HFF-Myc (cell line): ENCODE data around the gene CCDC178.

Source experiments
- DNase-seq: peaks from one replicate; pipeline ENCODE4 v3.0.0-alpha.2; 2011; ENCODE audit warnings: low read depth; ENCODE audit errors: extremely low read depth
- H3K4me3 ChIP-seq: replicated peaks from 2 replicates; pipeline ENCODE4 v1.5.1; 2011; ENCODE audit warnings: low read depth, mild to moderate bottlenecking, control low read depth, low read length
- TF ChIP-seq, protein P1 (sequence below): IDR thresholded peaks from 2 replicates; pipeline ENCODE4 v1.5.1; 2012; ENCODE audit warnings: mild to moderate bottlenecking, low read depth, low read length, control low read depth; ENCODE audit errors: missing control alignments

Gene CCDC178

DNA sequence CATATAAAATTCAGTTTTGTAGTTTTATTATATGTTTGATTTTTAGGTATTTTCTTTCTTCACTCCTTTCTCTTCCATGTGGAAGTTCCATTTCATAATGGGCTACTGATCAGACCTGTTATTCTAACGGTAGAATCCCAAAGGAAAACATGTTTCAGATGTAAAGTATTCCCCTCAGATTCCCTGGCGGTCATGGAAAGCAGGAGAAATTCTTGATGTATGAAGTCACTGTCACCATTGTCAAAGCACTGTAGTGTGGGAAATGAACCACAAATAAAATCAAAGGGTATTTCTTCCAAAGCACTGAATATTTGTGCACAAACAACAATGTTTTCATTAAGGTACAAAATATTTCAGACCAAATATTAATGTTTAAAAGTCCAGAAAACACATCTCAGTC is 430.4 kb downstream of the CCDC178 start:
- no peak for DNase-seq
- TF ChIP-seq, protein P1, sequence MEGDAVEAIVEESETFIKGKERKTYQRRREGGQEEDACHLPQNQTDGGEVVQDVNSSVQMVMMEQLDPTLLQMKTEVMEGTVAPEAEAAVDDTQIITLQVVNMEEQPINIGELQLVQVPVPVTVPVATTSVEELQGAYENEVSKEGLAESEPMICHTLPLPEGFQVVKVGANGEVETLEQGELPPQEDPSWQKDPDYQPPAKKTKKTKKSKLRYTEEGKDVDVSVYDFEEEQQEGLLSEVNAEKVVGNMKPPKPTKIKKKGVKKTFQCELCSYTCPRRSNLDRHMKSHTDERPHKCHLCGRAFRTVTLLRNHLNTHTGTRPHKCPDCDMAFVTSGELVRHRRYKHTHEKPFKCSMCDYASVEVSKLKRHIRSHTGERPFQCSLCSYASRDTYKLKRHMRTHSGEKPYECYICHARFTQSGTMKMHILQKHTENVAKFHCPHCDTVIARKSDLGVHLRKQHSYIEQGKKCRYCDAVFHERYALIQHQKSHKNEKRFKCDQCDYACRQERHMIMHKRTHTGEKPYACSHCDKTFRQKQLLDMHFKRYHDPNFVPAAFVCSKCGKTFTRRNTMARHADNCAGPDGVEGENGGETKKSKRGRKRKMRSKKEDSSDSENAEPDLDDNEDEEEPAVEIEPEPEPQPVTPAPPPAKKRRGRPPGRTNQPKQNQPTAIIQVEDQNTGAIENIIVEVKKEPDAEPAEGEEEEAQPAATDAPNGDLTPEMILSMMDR, result no peak
- H3K4me3 ChIP-seq, result no peak overlapping the region

DNA sequence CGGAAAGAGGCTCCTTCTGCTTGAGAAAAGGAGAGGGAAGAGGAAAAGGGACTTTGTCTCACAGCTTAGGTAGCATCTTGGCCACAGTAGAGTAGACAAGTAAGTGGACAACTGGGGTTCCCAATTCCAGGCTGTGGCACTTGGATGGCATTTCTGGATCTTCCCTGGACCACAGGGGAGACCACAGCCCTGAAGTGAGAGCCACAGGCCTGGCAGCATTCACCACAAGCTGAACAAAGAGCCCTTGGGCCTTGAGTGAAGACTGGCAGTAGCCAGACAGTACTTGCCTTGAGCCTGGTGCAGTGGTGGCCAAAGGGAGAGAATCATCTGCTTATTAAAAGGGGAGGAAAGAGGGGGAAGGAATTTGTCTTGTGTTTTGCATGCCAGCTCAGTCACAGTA is 441.6 kb downstream of the CCDC178 start:
- no peak overlapping the region for H3K4me3 ChIP-seq
- DNase-seq, result no peak
- TF ChIP-seq, protein P1, result no peak

DNA sequence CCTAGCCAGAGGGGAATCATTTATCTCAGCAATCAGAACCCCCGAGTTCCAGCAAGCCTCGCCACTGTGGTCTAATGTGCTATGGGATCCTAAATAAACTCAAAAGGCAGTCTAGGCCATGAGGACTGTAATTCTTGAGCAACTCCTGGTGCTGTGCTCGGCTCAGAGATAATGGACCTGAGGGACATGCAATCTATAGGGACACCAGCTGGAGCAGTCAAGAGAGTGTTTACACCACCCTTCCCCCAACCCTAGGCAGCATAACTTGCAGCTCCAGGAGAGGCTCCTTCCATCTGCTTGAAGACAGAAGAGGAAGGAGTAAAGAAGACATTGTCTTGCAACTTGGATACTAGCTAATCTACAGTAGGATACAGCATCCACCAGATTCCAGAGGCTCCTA is 442.2 kb downstream of the CCDC178 start:
- no peak for DNase-seq
- TF ChIP-seq, protein P1, result no peak
- H3K4me3 ChIP-seq, result no peak overlapping the region

DNA sequence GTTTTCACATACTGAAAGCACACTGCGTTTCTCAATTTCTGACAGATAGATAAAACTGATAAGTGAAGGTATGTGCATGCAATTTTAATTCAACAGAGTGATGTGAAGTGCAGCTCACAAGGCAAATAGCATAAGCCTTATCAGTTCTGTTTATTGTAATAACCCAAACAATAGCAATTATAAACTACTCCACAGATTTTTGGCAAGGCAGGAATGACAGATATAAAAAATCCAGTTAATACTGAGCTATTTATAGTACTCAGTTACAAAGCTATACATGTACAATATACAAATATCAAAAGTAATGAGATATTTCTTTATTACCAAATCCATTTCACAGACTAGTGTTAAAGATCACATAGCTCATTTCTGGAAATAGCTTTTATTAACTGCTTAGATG is 456.8 kb downstream of the CCDC178 start:
- DNase-seq, result no peak
- H3K4me3 ChIP-seq, result no peak overlapping the region

DNA sequence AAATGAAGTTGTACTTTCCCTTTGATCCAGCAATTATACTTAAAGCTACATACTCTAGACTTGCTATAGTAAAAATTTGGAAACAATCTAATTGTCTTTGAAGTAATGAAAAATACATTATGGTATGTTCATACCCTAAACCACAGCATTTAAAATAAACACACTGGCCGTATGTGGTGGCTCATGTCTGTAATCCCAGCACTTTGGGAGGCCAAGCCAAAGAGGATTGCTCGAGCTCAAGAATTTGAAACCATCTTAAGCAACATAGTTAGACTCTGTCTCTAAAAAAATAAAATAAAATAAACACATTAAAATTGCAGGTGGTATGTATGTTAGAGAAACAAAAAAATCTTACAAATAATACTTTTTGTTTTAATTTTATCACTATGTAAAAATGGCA is 459.6 kb downstream of the CCDC178 start:
- H3K4me3 ChIP-seq, result no peak overlapping the region
- TF ChIP-seq, protein P1, result no peak
- no peak for DNase-seq

More for the DNA sequence above, 456.8 kb downstream of the CCDC178 start:
- TF ChIP-seq, protein P1, result no peak

DNA sequence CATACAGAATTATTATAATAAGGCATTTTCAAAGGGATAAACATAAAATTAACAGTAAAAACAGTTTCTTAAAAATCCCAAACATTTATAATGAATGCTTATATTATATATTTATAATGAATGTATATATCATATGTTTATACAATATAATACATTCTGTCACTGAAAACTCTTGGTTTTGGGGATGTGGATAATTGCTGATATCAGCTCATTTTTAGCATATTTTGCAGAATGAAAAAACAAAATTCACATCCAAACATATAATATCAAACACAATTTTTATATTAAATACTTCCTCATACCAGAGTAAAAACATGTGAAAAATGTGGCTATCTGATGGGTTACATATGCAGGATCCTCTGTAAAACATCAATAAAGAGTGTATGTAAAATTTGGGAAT is 465.0 kb downstream of the CCDC178 start:
- DNase-seq, result no peak
- TF ChIP-seq, protein P1, result no peak

DNA sequence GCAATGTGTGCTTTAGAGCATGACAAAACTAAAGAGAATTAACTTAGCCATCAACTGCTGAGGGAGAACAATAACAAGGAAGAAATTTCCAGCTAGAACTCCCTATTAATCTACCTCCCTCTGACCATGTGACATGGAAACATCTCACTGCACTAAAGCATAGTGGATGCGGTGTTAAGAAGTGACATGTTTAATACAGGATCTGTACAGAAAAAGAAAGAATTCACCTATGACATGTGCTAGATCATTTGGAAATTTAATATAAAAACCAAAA is 465.4 kb downstream of the CCDC178 start:
- no peak for DNase-seq
- TF ChIP-seq, protein P1, result no peak
- no peak overlapping the region for H3K4me3 ChIP-seq

More for the DNA sequence above, 465.0 kb downstream of the CCDC178 start:
- no peak overlapping the region for H3K4me3 ChIP-seq
